Neuron (in vitro differentiated cells): ENCODE data around the gene FBXL20.
"Not testable (repeated sequence)": the region's sequence is repeated elsewhere in the genome, so short reads cannot be mapped to it uniquely, and the experiment has no call there.

ENCODE experiments used
- H2AFZ ChIP-seq: one replicate; pipeline ENCODE4 v1.6.1; 2013; ENCODE audit warnings: low read depth, mild to moderate bottlenecking, inconsistent platforms, low read length, moderate library complexity
- H3K27me3 ChIP-seq: one replicate; pipeline ENCODE4 v1.6.1; 2013; ENCODE audit warnings: low read length; ENCODE audit not compliant: insufficient read depth
- H3K36me3 ChIP-seq: one replicate; pipeline ENCODE4 v1.6.1; 2013; ENCODE audit warnings: low read length; ENCODE audit not compliant: insufficient read depth
- H3K4me1 ChIP-seq: one replicate; pipeline ENCODE4 v1.6.1; 2013; ENCODE audit warnings: low read length; ENCODE audit not compliant: insufficient read depth
- H3K4me3 ChIP-seq: 2 replicates; pipeline ENCODE4 v1.5.1; 2013; ENCODE audit warnings: mild to moderate bottlenecking, low read length, moderate library complexity
- H3K9me3 ChIP-seq: one replicate; pipeline ENCODE4 v1.6.1; 2013; ENCODE audit warnings: low read length

The FBXL20 gene

GRCh38 chr17:39251997-39252396 lies 149.4 kb downstream of the FBXL20 start:
- H3K9me3 ChIP-seq = no peaks in the 10 kb centered on the region
- H3K4me3 ChIP-seq = no peak overlapping the region
- peaks cover 20% of the 10 kb centered on the region for H3K36me3 ChIP-seq
- no peaks in the 10 kb centered on the region for H3K27me3 ChIP-seq
- no peaks in the 10 kb centered on the region for H3K4me1 ChIP-seq
- no peak overlapping the region for H2AFZ ChIP-seq

GRCh38 chr17:39250076-39250475 lies 151.3 kb downstream of the FBXL20 start:
- H3K36me3 ChIP-seq = peaks cover 15% of the 10 kb centered on the region

GRCh38 chr17:39246274-39246673 lies 155.2 kb downstream of the FBXL20 start:
- H3K4me3 ChIP-seq = no peak overlapping the region
- no peak overlapping the region for H2AFZ ChIP-seq
- H3K9me3 ChIP-seq = no peaks in the 10 kb centered on the region
- peaks cover 1% of the 10 kb centered on the region for H3K36me3 ChIP-seq
- no peaks in the 10 kb centered on the region for H3K4me1 ChIP-seq
- no peaks in the 10 kb centered on the region for H3K27me3 ChIP-seq

More at GRCh38 chr17:39250076-39250475, 151.3 kb downstream of the FBXL20 start:
- not testable (repeated sequence) for H3K4me3 ChIP-seq, H2AFZ ChIP-seq, H3K4me1 ChIP-seq, H3K27me3 ChIP-seq, H3K9me3 ChIP-seq

- Histone ChIP-seq H3K4me3 (no peak overlapping the region), H3K4me1 (no peaks in the 10 kb centered on the region), H3K9me3 (no peaks in the 10 kb centered on the region), H3K36me3 (no peaks in the 10 kb centered on the region), H2AFZ (no peak overlapping the region), H3K27me3 (no peaks in the 10 kb centered on the region)
Measured at GRCh38 chr17:39244600-39245570, 156.5 kb downstream of the FBXL20 start.

- Histone ChIP-seq H3K4me3 (no peak overlapping the region), H3K9me3 (no peaks in the 10 kb centered on the region), H3K27me3 (no peaks in the 10 kb centered on the region), H2AFZ (no peak overlapping the region), H3K36me3 (no peaks in the 10 kb centered on the region), H3K4me1 (no peaks in the 10 kb centered on the region)
Measured at GRCh38 chr17:39244016-39244599, 157.3 kb downstream of the FBXL20 start.

GRCh38 chr17:39243155-39243554 lies 158.3 kb downstream of the FBXL20 start:
- no peaks in the 10 kb centered on the region for H3K27me3 ChIP-seq
- H3K4me3 ChIP-seq = no peak overlapping the region
- no peaks in the 10 kb centered on the region for H3K36me3 ChIP-seq
- no peaks in the 10 kb centered on the region for H3K4me1 ChIP-seq
- no peak overlapping the region for H2AFZ ChIP-seq
- no peaks in the 10 kb centered on the region for H3K9me3 ChIP-seq

- H2AFZ ChIP-seq = no peak overlapping the region
- H3K36me3 ChIP-seq = no peaks in the 10 kb centered on the region
- H3K4me3 ChIP-seq = no peak overlapping the region
- H3K9me3 ChIP-seq = no peaks in the 10 kb centered on the region
- H3K27me3 ChIP-seq = peaks cover 5% of the 10 kb centered on the region
- no peaks in the 10 kb centered on the region for H3K4me1 ChIP-seq
Measured at GRCh38 chr17:39240631-39241030, 160.8 kb downstream of the FBXL20 start.

- Histone ChIP-seq H2AFZ (no peak overlapping the region), H3K4me3 (no peak overlapping the region)
Measured at GRCh38 chr17:39239640-39240314, 161.6 kb downstream of the FBXL20 start.

GRCh38 chr17:39238311-39238972 lies 163.0 kb downstream of the FBXL20 start:
- Histone ChIP-seq H3K4me1 (no peaks in the 10 kb centered on the region), H3K27me3 (peaks cover 5% of the 10 kb centered on the region), H3K9me3 (no peaks in the 10 kb centered on the region), H2AFZ (no peak overlapping the region), H3K4me3 (no peak overlapping the region), H3K36me3 (no peaks in the 10 kb centered on the region)

More at GRCh38 chr17:39239640-39240314, 161.6 kb downstream of the FBXL20 start:
- Histone ChIP-seq H3K27me3 (peaks cover 5% of the 10 kb centered on the region), H3K9me3 (no peaks in the 10 kb centered on the region), H3K36me3 (no peaks in the 10 kb centered on the region), H3K4me1 (no peaks in the 10 kb centered on the region)

GRCh38 chr17:39237586-39237985 lies 163.8 kb downstream of the FBXL20 start:
- no peaks in the 10 kb centered on the region for H3K9me3 ChIP-seq
- peaks cover 5% of the 10 kb centered on the region for H3K27me3 ChIP-seq
- H3K36me3 ChIP-seq = no peaks in the 10 kb centered on the region
- no peaks in the 10 kb centered on the region for H3K4me1 ChIP-seq
- H3K4me3 ChIP-seq = no peak overlapping the region
- no peak overlapping the region for H2AFZ ChIP-seq

- Histone ChIP-seq H3K36me3 (no peaks in the 10 kb centered on the region), H2AFZ (no peak overlapping the region), H3K27me3 (peaks cover 5% of the 10 kb centered on the region), H3K4me1 (peaks cover 2% of the 10 kb centered on the region), H3K4me3 (no peak overlapping the region), H3K9me3 (no peaks in the 10 kb centered on the region)
Measured at GRCh38 chr17:39236981-39237441, 164.4 kb downstream of the FBXL20 start.

- Histone ChIP-seq H3K4me3 (no peak overlapping the region), H2AFZ (no peak overlapping the region)
Measured at GRCh38 chr17:39236450-39236927, 164.9 kb downstream of the FBXL20 start.

More at GRCh38 chr17:39236450-39236927, 164.9 kb downstream of the FBXL20 start:
- H3K27me3 ChIP-seq = peaks cover 5% of the 10 kb centered on the region
- peaks cover 7% of the 10 kb centered on the region for H3K4me1 ChIP-seq
- no peaks in the 10 kb centered on the region for H3K36me3 ChIP-seq
- H3K9me3 ChIP-seq = no peaks in the 10 kb centered on the region
